HG03469 (cell line): ENCODE data around the gene CDH23.

Experiments
- ATAC-seq: cut with Tn5 transposase; IDR thresholded peaks from one replicate; pipeline ENCODE4 v1.9.1; 2021; ENCODE audit warnings: mild to moderate bottlenecking, moderate library complexity, moderate number of reproducible peaks; ENCODE audit not compliant: unreplicated experiment

CDH23 gene

DNA sequence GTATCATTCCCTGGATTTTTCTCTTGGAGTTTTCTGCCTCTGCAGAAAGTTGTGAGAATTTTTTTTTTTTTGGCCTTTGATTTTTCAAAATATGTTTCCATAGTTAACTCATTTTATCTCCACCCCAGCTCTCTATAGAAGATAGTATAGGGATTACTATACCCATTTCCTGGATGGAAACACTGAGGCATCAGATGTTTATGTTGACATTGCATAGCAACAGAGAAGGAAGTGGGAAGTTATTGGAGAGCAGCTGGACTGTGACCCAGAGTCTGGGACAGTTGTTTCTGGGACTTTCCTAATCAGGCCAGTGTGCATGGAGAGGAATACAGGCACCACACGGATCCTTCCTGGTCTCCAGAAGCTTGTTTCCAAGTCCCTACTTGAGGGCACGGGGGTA is 158.0 kb downstream of the CDH23 start:
- no peak for ATAC-seq

DNA sequence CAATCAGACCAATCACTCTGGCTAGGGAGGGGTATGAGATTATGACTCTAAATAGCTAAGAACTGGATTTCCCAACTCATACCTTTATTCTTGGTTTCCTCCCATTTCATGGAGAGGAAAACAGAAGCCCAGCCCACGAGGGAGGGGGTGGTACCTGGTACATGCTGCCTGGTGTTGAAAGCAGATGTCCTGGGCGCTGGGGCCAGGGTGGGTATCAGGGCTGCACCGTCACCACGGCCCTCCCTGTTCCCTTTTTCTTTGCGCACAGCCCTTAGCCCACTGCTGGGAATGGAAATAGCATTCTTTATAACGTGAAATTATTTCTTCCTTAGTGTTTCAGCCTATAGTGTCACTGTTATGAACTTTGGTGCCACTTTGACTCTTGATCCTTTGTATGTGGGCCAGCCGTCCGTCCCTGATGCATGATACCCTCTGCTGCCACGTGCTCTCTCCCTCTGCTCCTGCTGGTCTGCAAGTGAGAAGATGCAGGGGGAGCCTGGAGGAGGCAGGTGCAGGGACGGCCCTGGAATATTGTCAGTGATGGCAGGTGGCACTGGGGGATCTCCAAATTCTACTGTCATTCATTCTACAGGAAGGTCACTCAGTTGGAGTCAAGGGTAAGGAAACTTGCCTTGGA is 158.5 kb downstream of the CDH23 start:
- ATAC-seq: no peak

DNA sequence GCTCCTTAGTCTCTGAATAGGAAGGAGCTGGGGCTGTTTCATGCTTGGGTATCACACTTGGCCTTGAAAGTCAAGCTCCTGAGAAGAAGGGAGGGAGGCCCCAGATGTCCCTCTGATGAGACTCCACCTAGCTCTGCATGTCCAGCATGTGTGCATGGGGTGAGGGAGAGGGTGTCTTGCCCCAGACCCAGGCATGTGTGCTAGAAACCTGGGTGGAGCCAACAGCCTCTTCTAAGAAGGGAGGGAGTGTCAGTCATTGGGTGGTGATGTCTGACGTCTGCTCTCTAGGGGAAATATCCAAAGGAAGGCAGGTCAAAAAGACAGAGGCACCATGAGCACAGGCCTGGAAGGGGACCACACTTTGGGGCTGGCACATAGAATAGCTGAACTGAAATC is 159.0 kb downstream of the CDH23 start:
- ATAC-seq: no peak

DNA sequence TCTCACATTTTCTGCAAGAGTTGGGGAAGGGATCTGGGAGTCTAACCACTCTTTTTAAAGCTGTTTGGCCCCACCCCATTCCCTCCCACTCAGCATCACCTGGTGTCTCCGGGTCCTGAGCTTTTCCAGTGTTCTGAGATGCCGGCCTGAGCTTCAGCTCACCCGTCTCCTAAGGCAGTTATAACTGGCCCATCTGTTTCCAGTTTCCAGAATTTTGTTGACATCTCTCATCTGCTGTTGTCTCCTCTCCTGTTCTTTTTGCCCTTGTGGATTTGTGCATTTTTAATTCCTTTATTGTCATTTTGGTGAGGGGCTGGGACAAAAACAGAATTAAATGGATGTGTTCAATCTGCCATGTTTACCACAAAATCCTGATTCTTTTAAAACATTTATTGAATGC is 162.3 kb downstream of the CDH23 start:
- ATAC-seq: no peak

DNA sequence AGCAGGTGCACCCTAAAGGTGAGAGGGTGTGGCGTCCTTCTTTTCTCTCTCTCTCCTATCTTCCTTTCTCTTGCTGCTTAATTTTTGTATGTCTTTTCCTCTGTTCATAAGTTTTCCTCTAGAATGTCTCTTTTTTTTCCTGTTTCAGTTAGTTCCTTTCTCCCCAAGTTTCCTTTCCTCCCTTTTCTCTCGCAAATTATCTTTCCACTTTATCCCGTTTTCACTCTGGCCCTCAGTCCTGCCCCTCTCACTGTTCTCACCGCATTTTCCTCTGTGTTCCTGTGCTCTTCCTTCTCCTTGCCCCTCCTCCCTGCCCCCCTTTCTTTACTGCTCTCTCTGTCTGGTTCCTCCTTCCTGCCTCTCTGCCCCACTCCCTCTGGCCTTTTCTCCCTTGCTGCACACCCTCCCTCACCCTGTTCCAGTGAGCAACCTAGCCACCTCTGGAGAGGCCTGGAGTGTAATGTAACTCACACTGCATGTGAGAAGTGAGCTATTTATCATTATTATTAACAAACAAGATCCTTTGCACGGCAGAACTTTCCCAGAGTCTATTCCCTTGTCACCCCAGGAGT is 164.4 kb downstream of the CDH23 start:
- no peak for ATAC-seq

DNA sequence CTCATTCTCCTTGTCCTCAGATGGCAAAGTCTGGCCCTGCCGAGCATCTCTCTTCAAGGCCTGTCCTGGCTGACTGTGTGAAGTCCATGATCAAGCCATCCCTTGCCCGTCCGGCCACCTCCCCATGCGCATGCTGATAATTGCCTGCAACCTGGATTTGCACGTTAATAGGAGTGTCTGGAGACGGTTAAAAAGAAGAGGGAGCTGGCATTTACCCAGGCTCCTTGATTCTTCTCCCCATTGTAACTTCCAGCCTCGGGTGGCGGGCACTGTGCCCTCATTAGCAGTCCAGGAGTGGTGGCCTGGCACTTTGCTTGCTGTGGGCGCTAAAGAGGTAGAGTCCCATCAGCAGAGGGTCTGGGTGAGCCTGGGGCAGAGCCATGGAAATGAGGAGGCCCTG is 165.5 kb downstream of the CDH23 start:
- no peak for ATAC-seq

DNA sequence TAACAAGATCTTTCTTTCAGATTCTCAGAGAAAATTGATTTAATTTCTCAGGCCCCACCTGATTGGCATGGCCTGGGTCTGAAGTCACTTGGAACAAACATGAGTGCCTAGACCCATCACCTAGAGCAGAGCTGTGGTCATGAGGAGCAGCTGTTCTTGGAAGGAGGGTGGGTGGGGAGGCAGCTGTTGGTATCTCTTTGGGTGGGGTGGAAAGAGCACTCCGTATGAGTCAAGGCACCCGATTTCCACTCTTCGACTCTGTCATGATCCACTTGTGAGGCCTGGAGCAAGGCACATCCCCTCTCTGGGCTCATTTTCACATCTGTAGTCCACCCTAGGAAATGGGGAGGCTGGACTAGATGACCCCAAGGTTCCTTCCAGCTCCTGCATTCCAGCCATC is 166.2 kb downstream of the CDH23 start:
- no peak for ATAC-seq

DNA sequence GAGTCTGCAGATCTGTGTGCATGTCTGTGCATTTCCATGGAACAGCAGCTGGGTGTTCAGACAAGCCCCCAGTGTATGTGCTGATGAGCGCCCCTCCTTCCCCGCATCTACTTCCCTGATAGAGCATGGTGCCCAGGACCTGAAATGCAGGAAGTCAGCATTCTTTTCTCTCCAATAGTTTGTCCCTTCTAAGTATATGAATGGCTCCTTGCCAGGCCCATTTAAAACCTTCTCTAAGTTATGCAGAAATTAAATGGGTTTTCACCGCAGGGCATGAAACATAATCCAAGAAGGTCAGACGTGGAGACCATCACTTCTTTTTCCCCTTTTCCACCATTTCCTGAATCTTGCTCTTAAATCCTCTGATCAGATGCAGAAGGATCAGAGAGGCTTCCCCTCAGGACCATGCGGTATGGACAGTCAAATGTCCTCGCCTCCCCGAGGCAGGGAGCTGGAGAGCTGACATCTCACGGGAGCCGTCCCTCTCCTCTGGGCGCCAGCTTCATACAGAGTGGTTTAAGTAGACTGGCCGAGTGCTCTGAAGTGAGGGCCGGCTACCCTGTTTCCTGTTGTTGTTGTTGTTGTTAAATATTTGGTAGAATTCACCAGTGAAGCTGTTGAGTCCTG is 167.6 kb downstream of the CDH23 start:
- ATAC-seq: no peak

DNA sequence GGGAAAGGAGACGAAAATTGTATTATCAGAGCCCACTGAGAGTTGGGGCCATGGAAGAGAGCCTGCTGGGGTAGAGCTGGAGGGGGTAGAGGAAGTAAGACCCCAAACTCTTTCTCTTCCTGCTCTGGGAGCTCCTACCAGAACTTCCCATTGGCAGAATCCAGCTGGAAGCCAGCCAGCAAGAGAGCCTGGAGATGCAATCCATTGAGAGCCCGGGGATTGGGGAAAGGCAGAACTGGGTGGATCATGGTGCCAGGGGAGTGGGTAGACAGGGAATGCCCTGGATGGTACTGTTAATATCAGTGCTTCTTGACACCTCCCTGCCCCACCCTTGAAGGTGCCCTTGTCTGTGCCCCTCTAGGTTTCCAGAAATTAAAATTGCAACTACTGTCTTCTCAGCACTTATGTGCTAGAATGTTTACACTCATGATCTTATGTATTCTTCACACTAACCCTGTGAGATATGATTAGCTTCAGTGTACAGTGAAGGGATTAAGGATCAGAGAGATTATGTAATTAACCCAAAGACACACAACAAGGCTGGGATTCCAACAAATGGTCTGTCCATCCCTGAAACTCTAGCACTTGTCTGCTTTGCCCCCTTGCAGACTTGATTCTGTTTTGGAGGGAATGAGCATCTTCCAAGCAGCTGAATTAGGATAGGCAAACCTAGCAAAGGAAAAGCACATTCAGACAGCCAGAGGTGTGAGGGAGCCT is 168.7 kb downstream of the CDH23 start:
- ATAC-seq: no peak

DNA sequence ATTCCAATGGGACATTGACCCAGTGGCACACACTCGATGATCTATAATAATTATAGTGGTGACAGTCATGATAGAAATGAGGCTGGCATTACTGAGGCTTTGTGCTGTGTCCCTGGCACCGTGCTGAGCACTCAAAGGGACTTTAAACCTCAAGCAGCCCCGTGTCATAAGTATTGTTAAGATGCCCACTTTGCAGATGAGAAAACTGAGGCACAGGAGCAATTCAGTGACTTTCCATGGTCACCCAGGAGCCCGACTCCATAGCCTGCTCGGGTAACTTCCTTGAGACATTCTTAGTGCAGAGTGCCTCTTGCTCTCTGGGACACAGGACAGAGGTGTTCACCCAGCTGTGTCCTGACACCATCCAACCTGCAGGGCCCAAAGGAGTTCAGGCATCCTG is 170.3 kb downstream of the CDH23 start:
- no peak for ATAC-seq

DNA sequence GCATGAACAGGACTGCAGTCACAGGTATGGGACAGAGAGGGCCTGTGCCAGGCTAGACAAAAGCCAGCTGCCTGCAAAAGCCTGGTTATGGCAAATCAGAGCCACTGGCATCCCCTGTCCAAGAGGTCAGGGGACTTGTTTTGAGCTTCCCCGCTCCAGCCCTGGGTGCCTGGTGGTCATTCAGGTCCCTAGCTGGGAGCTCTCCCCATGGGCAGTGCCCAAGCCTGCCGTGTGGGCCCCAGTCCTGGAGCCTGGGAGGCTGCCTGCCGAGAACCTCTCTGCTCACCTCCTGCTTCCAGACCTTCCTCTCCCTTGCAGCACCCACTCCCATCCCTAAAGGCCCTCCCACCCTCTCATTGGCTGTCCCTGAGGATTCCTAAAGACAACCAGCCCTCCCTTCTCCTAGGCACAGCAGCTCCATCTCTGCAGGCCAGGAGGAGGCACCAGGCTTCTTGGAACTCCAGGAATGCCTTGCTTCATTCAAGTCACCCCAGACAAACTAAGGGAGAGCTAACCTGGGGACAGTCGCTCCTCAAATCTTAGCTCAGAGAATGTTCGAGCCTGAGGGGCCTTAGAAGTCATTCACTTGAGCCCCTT is 172.3 kb downstream of the CDH23 start:
- no peak for ATAC-seq

DNA sequence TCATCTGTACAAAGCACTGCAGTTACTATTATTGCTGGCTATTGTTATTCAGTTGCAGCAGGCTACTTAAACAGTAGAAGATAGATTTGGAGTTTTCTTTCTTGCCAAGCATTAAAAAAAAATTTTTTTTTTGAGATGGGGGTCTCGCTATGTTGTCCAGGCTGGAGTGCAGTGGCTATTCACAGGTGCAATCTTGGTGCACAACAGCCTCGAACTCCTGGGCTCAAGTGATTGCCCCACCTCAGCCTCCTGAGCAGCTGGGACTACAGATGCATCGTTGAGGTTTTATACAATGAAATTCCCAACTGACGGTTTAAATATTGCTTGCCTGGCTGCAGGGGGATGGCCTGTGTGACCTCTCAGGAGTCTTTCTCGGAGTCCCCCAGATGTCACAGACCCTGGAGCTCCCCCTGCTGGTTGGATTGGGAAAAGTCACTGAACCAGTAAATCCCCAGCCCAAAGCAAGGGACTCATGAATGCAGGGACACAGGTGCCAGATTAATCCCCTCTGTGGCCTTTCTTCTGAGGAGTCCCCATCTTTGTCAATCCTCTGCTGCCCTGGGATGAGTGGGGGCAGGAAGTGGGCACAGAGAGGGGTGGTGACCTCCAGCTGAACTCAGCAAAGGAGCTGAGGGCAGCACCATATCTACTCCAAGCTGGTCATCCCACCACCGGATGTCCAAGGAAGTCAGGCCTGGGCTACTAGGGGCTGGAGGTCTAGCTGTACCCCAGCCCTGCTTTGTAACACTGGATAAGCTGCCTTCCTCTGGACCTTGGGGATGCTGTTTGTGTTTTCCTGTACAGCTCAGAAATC is 173.3 kb downstream of the CDH23 start:
- ATAC-seq: no peak

DNA sequence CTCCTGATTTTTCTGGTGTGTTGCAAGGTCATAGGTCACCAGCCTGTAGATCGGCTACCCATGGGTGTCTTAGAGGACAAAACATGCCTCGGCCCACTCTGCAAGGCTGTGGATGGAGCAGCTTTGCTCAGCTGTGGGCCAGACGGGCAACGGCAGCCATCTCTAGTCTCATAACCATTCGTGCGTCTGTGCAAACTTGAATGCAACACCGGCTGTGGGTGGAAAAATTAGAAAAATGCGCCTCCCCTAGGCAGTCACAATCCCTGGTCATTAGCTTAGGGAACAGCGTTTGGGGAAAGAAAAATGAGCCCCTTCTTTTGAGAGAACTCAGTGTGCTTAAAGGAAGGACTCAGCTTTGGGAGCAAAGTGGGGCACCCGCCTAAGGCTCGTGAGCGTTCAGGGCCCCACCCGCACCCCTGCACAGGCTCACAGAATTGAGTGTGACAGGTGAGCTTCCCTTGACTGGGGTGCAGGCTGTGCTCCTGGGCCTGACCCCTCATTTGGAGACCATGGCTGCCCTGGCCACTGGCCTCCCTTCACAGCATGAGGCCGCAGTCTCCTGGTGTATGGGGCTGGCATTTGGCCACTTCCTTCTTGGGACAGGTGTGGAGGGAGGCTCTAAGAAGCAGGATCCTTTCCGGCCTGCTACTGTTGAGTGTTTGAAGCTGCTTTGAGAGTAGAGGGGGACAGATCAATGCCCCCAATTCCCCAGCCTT is 174.9 kb downstream of the CDH23 start:
- no peak for ATAC-seq

DNA sequence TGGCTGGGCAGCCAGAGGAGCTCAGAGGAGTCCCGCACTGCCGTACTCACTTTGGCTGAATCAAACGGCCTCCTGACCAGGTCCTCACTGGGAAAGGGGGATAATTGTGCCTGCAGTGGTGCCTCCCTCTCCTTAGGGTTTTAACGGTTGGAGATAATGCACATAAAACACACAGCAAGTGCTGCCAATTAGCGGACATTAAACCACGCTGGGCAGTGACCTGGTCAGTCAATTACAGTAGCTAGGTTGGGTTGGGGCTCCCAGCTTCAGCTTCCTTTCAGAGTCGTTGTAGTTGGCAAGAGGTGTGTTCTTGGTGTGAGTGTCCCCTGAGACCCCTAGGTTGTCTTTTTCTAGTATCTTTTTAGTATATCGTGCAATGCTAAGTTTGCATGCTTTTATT is 176.2 kb downstream of the CDH23 start:
- ATAC-seq: no peak

DNA sequence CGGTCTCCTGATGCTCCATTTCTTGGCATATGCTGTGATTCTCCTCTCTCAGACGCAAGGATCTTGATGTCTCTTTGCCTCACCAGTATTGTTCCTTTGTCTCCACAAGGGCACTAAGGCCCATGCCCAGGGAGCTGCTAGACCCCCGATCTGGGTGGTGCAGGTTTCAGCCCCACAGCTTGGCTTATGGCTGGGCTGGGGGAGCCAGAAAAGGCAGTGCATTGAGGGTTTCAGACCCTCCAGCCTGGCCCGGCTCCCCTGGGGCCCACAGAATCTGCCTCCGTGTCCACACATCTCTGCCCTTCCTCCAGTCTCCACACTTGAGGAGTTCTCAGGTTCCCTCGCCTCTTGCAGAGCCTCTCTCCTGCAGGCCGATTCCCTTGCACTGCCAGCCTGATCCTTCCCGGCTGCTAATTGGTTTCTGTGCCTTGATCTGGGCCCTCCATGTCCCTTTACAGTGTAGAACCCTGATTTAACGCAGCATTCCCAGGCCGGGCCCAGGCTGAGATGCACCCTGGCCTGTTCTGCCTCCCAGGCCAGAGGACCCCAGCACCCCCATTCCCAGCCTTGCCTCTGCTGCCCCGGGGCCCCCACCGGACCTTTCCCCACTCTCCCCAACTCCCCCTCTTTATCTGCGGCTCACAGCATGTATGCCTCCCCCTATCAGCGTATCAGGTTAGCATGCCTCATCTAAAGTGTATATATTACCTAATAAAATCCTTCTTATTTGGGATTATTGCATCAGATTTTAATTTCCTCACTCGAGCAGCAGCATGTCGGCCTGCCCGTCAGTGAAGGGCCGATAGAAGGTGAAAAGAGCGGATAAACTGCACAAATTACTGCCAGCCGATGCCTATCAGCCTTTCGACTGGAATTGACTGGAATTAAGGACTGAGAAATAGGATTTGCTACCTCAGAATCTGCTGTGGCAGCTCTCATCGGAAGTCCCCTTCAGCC is 177.1 kb downstream of the CDH23 start:
- ATAC-seq: no peak

DNA sequence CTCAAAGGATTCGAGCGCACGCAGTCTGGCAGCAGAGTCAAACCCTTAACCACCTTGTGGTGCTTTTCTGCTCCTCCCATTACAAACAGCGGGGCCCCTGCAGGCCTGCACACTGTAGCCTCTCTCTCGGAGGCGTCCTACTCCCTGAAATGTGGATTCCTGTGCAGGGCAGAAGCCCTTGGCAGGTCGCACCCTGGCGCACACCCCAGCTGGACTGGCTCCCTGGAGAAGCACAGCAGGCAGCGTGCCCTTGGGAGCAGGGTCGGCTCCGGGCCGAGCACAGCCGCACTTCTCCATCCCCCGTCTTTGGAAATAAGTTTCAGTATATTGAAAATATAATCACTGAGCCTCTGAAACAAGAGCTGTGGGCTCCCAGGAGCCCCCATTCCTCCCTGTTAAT is 178.7 kb downstream of the CDH23 start:
- ATAC-seq: no peak

DNA sequence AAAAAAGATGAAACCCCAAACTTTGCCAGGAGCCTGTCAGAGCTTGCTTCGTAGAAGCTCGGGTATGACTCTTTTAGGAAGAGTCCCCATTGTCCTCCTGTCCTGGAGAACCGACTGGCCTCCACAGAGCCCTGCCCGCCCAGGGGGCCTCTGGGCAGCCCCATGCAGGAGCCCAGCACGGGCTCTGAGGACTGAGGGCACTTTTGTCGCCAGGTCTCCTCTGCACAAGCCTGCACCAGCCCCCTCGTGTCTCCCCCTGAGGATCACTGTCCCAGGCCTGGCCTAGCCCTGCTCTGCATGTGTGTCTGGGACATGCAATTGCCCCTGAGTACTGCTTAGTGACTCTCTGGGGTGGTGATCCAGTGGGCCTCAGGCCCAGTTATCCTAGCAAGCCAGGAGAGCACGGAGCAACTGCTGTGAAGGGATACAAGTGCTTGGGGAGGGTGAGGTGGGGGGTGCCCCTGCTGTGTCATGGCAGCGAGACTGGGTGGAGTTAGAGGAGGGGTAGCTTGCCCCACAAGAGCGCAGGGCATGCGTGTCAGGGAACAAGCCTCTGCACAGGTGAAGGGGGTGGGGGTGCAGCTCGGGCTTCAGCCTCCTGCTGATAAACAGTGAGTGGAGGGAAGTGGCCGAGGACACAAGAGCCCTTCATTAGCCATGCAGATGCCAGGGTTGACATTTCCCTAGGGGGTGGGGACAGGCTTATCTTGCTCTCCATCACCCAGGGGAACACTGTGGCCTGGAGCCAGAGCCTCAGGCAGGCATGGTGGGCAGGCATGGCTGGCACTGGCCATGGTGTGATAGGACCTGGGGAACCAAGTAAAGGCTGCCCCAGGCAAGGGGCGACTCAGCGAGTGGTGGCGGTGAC is 179.4 kb downstream of the CDH23 start:
- ATAC-seq: no peak

DNA sequence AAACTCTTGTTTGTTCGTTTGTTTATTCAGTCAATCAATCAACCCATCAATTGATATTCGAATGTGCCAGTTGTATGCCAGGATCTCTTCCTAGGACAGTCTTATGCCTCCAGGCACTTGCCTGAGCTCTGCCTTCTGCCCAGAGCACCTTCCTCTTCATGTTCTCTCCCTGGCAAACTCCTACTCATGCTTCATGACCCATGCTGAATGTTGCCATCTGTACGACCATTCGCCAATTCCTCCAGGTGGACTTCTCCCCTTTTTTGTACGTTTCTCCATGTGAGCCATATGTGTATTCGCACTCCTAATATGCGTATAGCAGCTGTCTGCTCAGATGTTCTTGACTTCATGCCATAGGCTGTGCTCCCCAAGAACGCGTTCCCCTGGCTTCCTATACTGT is 180.1 kb downstream of the CDH23 start:
- no peak for ATAC-seq
